Measurements from ENCODE around the gene SPDYE3.
"Not testable (repeated sequence)": the region's sequence is repeated elsewhere in the genome, so short reads cannot be mapped to it uniquely, and the experiment has no call there.

GRCh38 chr7:100304526-100304925 lies 3.0 kb upstream of the SPDYE3 start:
- not testable (repeated sequence) for TF ChIP-seq CTCF (IDR thresholded peaks at IDR 0.05 in 4 of 5, conservative IDR thresholded peaks at IDR 0.05 in 1 of 5); POLR2A (IDR thresholded peaks at IDR 0.05)
